T-helper 1 cell treated with Interleukin-12 subunit alpha and Interleukin-12 subunit beta and Interleukin-4 antibody, amounts not matched to agents 30 μg/mL and 1 μg/mL, for 36 hours (primary cell): ENCODE results near the gene TDRD9.

Source experiments
- H3K27ac Mint-ChIP-seq: one replicate; pipeline ENCODE4 v1.8.0; 2021; ENCODE audit warnings: mild to moderate bottlenecking, mixed read lengths
- H3K27me3 Mint-ChIP-seq: one replicate; pipeline ENCODE4 v1.8.0; 2021; ENCODE audit warnings: low read depth, mixed read lengths
- H3K36me3 Mint-ChIP-seq: one replicate; pipeline ENCODE4 v1.8.0; 2021; ENCODE audit warnings: low read depth, mixed read lengths
- H3K4me1 Mint-ChIP-seq: one replicate; pipeline ENCODE4 v1.8.0; 2021; ENCODE audit warnings: low read depth, mixed read lengths
- H3K4me3 Mint-ChIP-seq: one replicate; pipeline ENCODE4 v1.8.0; 2021; ENCODE audit warnings: mild to moderate bottlenecking, moderate library complexity, mixed read lengths
- H3K9me3 Mint-ChIP-seq: one replicate; pipeline ENCODE4 v1.8.0; 2021; ENCODE audit warnings: mixed read lengths

TDRD9 gene

DNA sequence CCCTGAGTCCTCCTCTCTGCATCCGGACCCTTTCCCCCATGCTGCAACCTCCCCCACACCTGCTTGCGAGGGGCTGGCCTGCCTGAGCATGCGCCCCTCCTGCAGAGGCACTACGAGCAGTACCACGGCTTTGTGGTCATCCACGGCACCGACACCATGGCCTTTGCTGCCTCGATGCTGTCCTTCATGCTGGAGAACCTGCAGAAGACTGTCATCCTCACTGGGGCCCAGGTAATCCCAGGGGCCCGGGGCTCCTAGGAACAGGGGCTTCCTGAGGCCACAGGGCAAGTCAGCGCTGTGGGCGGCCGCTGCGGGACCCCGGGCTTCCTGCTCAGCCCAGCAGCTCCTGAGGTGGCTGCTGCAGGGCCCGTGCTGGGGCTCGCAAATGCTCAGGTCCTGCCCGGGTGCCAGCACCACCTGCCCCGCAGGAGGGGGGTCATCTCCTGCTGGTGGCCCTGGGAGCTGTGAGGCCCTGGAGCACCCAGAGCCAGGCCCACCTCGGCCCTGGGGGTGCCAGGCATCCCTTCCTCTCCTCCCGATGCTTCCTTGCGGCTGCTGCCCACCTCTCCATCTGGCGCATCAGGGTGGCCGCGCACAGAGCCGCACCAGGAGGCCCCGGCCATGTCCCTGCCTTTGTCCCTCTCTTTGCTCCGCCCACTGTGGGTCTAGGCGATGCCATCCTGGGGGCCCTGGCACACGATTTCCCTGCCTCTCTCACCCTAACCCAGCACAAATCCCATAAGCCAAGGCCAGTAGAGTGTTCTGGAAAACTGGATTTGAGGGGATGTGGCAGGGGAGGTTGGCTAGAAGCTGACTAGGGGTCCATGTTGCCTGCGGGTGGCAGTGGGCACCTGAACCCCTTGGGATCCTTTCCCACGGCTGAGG lies 167.4 kb downstream of the TDRD9 start:
- no peak overlapping the region for H3K4me3 Mint-ChIP-seq
- peaks cover 4% of the 10 kb centered on the region for H3K4me1 Mint-ChIP-seq
- H3K36me3 Mint-ChIP-seq: no peaks in the 10 kb centered on the region
- H3K9me3 Mint-ChIP-seq: no peaks in the 10 kb centered on the region
- H3K27ac Mint-ChIP-seq: no peak overlapping the region
- no peaks in the 10 kb centered on the region for H3K27me3 Mint-ChIP-seq

DNA sequence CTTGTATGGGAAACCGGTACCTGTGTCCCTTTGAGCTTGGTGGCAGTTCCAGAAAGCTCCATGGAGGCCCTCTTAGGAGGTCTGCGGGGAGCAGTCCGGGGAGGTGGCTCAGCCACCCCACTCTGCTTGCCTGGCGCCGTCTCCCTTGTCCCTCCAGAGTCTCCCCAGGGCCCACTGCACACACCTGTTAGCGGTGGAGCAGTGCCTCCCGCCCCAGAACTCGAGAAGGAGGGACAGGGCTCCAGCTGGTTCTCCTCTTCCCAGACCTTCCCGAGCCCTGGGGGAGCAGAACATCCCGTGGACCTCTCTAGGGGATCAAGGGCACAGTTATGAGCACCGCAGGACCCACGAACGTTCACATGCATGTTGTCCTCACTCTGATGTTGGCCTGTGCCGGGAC lies 168.1 kb downstream of the TDRD9 start:
- Mint-ChIP-seq H3K9me3 (no peaks in the 10 kb centered on the region), H3K36me3 (no peaks in the 10 kb centered on the region), H3K4me1 (peaks cover 4% of the 10 kb centered on the region), H3K4me3 (no peak overlapping the region), H3K27ac (no peak overlapping the region), H3K27me3 (no peaks in the 10 kb centered on the region)

DNA sequence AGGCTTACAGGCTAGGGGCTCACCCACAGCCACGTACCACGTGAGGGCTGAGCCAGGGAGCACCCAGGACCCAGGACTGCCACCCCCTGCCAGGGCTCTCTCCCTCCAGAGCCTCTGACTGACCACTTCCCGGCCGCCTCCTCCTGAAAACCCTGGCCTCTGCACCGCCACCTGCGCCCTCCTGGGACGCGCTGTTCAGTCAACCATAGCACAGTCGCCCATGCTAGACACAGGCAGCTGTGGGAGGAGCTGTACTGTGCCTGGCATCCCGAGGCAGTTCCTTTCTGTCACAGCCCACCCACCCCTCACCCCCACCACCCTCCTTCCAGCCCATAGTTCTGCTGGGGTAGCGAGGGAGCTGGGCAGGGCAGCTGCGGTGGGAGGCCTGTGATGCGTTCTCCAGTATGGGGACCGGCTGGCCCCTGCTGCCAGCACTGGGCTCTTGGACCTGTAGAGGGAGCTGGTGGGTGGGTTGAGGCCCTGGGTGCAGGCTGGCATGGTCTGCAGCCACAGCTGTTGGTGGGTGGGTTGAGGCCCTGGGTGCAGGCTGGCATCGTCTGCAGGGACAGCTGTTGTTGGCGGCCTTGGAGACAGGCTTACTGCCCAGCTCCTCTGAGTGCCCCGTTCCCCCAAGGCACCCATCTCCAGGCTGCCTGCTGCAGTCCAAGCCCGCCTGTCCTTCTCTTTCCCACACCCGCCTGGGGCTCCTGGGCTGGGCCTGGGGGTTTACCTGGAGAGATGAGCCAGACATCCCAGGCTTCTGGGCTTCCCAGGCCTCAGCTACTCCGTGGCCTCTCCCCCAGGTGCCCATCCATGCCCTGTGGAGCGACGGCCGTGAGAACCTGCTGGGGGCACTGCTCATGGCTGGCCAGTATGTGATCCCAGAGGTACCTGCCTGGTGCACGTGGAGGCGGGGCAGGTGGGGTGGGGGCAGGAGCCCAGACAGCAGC lies 168.8 kb downstream of the TDRD9 start:
- H3K9me3 Mint-ChIP-seq: no peaks in the 10 kb centered on the region
- H3K4me1 Mint-ChIP-seq: peaks cover 4% of the 10 kb centered on the region
- H3K27ac Mint-ChIP-seq: no peak overlapping the region
- H3K4me3 Mint-ChIP-seq: no peak overlapping the region
- no peaks in the 10 kb centered on the region for H3K27me3 Mint-ChIP-seq
- no peaks in the 10 kb centered on the region for H3K36me3 Mint-ChIP-seq

DNA sequence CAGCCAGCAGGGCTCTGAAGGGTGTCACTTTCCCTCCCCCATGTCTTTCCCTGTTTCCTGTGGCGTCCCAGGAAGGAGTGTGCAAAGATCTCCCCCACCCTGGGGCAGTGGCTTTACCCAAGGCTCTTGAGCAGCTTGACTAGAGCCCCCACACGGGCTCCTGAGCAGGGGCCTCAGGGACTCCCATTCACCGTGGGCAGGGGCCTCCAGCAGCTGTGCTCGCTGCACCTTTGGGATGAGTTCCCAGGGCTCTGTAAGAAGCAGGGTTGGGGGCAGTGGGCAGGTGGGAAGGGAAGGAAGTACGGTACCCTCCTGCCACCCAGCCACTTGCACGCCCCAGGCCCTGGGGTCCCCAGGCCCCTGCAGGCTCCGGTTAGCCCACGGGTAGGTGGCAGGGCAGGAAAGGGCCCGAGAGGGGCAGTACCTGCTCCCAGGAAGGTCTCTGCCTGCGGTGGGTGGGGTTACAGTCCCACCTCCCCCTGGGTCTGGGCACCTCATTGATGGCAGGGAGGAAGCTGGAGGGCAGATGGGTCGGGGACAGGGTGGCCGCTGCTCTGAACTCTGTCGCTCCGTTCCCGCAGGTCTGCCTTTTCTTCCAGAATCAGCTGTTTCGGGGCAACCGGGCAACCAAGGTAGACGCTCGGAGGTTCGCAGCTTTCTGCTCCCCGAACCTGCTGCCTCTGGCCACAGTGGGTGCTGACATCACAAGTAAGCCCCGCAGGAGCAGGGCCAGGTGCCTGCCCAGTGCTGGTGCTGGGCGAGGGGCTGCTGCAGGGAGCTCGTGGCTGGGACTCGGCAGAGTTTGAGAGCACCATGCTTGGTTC lies 170.2 kb downstream of the TDRD9 start:
- no peaks in the 10 kb centered on the region for H3K9me3 Mint-ChIP-seq
- no peaks in the 10 kb centered on the region for H3K27me3 Mint-ChIP-seq
- no peak overlapping the region for H3K27ac Mint-ChIP-seq
- H3K4me1 Mint-ChIP-seq: peaks cover 4% of the 10 kb centered on the region
- no peak overlapping the region for H3K4me3 Mint-ChIP-seq
- H3K36me3 Mint-ChIP-seq: no peaks in the 10 kb centered on the region

DNA sequence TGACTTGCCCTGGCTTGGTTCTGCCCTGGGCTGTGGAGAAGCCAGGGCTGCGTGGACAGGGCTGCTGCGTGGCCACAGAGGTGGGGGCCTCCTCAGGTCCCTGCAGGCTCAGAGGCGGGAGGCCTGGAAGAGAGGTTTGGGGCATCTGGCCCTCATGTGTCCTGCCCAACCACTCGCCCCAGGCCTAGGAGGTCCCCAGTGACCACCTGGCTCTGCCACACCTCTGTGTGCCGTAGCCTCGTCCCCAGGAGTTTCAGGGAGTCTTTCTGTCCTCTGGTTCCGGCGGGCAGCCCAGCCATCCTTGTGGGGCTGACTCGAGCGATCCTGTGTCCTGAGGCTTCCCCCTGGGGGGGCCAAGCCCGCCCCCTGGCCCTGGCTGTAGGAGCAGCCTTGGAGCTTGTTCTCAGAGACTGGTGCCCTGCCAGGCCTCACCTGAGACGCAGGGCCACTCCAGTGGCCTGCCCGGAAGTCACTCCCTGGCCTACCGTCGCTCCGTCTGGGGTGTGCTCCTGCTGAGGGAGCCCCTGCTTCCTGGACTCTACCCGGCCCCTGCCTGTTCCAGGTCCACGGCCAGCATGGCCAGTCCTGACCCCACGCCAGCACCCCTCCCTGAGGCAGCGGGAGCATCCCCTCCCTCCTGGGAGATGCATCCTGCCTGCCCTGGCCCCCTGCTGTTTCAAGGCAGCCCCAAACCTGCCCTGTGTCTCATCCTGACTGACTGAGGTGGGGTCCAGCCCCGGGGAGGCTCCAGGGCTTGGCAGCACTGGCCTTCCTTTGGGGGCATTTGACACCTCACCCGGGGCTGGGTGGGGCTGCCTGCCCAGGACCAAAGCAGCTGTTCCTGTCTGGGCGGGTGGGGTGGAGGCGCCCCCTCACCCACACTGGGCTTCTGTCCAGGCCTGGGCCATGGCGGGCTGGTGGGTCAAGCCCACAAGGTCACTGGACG lies 171.1 kb downstream of the TDRD9 start:
- no peak overlapping the region for H3K4me3 Mint-ChIP-seq
- H3K4me1 Mint-ChIP-seq: peaks cover 2% of the 10 kb centered on the region
- no peaks in the 10 kb centered on the region for H3K9me3 Mint-ChIP-seq
- no peaks in the 10 kb centered on the region for H3K27me3 Mint-ChIP-seq
- H3K36me3 Mint-ChIP-seq: no peaks in the 10 kb centered on the region
- no peak overlapping the region for H3K27ac Mint-ChIP-seq

DNA sequence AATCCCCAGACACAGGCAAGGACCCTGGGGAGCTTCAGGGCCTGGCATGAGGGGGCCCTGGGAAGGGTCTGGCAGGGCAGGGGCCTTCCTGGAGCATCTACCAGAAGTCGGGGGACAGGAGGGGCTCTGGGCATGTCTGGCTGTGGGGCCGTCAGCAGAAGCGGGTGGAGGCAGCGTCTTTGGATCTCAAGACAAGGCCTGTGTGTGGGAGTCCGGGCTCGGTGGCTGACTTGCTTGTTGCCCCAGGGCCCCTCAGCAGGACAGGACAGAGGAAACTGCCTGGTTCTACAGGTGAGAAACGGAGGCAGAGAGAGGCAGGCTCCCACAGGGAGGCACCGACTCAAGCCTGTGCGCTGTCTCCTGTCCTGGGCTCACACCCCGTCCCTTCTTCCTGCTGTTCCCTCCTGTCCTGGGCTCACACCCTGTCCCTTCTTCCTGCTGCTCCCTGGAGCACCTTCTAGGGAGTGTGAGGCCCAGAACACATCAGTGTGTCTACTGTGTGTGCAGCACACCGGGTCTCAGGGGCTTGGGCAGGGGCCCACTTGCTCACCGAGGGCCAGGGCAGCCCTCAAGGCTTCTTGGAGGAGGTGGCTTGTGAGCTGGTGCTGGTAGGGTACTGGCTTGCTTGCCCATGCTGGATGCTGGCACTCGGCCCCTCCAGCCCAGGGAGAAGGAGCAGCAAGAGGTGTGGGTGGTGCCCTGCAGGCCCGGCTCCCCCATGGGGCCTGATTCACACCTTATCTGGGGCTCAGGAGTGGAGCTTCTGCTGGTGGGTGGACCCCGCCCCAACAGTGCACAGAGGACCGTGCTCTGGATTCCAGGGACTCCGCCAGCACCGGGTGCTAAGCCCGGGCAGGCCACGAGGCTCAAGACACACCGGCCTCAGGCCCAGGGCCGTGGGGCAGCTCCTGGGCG lies 172.2 kb downstream of the TDRD9 start:
- Mint-ChIP-seq H3K4me1 (no peaks in the 10 kb centered on the region), H3K9me3 (no peaks in the 10 kb centered on the region), H3K4me3 (no peak overlapping the region), H3K36me3 (no peaks in the 10 kb centered on the region), H3K27ac (no peak overlapping the region), H3K27me3 (no peaks in the 10 kb centered on the region)

DNA sequence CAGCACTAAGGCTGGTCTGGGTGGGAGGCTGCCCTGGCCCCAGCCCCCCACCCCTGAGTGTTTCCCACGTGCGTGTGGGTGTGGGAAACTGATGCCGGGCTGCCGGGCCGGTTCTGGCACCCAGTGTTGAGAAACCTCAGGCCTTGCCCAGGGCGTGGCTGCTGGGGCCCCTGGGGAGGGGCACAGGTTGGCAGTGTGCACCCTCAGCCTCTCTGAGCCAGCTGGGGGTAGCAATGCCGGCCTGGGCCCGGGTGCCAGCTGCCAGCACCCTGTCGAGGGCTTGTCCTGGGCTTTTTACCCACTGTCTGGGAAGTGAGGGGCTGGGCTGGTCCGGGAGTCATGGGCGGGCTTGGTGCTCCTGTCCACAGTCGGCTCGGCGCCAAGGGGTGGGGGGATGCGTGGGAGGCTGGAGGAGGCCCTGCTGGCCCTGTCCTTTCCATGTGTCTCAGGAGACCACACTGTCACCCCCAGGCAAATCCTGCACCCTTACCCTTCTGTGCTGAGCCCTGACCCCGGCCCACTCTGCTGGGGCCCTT lies 172.9 kb downstream of the TDRD9 start:
- Mint-ChIP-seq H3K4me1 (no peaks in the 10 kb centered on the region), H3K9me3 (no peaks in the 10 kb centered on the region), H3K27ac (no peak overlapping the region), H3K4me3 (no peak overlapping the region), H3K27me3 (no peaks in the 10 kb centered on the region), H3K36me3 (no peaks in the 10 kb centered on the region)

DNA sequence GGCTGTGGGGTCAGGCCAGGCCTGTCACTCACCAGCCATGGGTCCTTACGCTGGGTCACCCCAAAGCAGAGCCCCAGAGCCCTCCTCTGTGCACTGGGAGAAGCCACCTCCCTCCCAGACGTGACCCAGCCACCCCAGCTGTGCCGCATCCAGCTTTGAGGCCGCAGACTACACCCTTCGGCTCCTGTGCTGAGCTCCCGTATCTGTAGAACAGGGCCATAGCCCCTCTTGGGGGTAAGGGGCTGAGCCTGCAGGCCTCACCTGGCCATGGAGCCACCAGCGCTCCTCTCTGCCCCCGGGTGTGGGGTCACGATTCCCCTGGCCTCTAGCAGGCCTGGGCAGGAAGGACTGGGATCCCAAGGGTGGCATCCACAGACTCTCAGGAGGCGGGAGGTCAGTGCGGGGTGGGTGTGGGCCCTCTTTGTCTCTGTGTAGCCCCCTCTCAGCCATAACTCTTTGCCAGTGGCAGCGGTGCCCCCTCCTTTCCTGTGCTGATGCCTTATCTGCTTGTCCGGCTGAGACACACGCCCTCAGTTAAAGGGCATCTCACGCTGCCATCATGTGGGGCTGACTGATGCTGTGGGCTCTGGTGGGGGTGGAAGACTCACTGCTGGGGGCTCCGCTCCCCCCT lies 173.5 kb downstream of the TDRD9 start:
- Mint-ChIP-seq H3K4me3 (no peak overlapping the region), H3K27me3 (no peaks in the 10 kb centered on the region), H3K36me3 (no peaks in the 10 kb centered on the region), H3K4me1 (no peaks in the 10 kb centered on the region), H3K27ac (no peak overlapping the region), H3K9me3 (no peaks in the 10 kb centered on the region)
